ENCODE measurements around the gene CTNNA3.

CTNNA3 gene

DNA sequence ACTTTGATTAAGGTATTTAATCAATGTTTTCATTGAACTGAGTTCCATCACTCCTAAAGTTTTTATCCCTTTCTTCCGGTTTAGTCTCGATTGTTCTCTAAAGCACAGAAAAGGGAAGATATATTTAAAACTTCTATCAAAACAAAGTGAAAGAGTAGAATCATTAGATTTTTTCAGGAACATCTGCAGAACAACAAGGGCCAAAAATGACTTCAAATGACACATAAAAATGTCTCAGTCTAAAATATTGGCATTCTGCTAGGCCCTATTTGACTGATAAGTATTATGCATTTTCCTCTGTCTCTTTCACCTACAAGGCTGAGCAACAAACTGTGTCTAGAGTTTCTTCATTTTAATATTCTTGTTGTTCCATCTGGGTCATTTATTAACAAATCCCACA lies 1669.7 kb downstream of the CTNNA3 start:
- H3K4me3 ChIP-seq (ENCODE audit: low read depth, low read length): no peak overlapping the region
- in situ Hi-C loops (cut with HindIII; ENCODE audit: low sequenced_read_pairs): no loop called here
- TF ChIP-seq, protein P1, sequence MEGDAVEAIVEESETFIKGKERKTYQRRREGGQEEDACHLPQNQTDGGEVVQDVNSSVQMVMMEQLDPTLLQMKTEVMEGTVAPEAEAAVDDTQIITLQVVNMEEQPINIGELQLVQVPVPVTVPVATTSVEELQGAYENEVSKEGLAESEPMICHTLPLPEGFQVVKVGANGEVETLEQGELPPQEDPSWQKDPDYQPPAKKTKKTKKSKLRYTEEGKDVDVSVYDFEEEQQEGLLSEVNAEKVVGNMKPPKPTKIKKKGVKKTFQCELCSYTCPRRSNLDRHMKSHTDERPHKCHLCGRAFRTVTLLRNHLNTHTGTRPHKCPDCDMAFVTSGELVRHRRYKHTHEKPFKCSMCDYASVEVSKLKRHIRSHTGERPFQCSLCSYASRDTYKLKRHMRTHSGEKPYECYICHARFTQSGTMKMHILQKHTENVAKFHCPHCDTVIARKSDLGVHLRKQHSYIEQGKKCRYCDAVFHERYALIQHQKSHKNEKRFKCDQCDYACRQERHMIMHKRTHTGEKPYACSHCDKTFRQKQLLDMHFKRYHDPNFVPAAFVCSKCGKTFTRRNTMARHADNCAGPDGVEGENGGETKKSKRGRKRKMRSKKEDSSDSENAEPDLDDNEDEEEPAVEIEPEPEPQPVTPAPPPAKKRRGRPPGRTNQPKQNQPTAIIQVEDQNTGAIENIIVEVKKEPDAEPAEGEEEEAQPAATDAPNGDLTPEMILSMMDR (IDR thresholded peaks at IDR 0.05; ENCODE audit: low read depth, low read length): no peak
- no peak for DNase-seq (ENCODE audit: low read depth, low spot score)

DNA sequence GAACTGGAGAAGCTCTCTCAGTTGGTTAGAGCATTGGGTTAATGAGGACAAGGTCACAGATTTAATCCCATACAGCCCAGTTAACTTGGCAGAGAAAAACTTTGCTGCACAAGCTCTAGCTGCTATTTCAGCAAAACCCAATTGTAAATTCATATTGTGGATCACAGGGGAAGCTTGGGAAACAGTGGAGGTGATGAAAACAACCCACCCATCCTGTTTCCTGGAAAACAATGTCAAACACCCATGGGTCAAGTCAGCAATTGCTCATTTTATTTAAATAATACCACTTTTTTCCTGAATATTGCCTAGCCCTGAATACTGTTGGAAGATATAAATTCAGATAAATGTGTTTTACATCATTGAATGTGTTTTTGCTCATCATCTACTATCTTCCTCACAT lies 1670.8 kb downstream of the CTNNA3 start:
- TF ChIP-seq, protein P1 (IDR thresholded peaks at IDR 0.05; ENCODE audit: low read depth, low read length): no peak
- no peak overlapping the region for H3K4me3 ChIP-seq (ENCODE audit: low read depth, low read length)
- no peak for DNase-seq (ENCODE audit: low read depth, low spot score)
- in situ Hi-C loops (cut with HindIII; ENCODE audit: low sequenced_read_pairs): no loop called here

DNA sequence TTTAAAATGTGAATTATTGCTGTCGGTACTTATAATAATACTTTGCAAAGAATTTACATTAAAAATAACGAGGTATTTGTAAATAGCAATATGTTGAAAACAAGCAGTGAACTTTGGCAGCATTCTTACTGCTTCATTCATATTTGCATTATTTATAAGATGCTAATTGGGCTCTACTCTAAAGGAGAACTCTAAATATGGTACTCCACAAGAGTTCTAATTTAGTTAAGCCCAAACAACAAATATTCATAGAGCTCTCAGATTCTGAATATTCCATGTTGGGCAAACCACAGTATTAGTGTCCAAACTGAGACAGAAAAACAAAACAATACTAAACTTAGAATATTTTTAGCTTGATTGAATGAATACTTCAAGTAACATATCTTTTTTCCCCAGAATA lies 1674.6 kb downstream of the CTNNA3 start:
- H3K4me3 ChIP-seq (ENCODE audit: low read depth, low read length): no peak overlapping the region
- no peak for DNase-seq (ENCODE audit: low read depth, low spot score)
- TF ChIP-seq, protein P1 (IDR thresholded peaks at IDR 0.05; ENCODE audit: low read depth, low read length): no peak
- in situ Hi-C loops (cut with HindIII; ENCODE audit: low sequenced_read_pairs): no loop called here

- TF ChIP-seq, protein P1 (IDR thresholded peaks at IDR 0.05; ENCODE audit: low read depth, low read length): no peak
- no peak overlapping the region for H3K4me3 ChIP-seq (ENCODE audit: low read depth, low read length)
- in situ Hi-C loops (cut with HindIII; ENCODE audit: low sequenced_read_pairs): no loop called here
- no peak for DNase-seq (ENCODE audit: low read depth, low spot score)
Observed at GRCh38 chr10:66008221-66008620, 1687.8 kb downstream of the CTNNA3 start.

GRCh38 chr10:66006411-66006810 lies 1689.6 kb downstream of the CTNNA3 start:
- DNase-seq (ENCODE audit: low read depth, low spot score): no peak
- TF ChIP-seq, protein P1 (IDR thresholded peaks at IDR 0.05; ENCODE audit: low read depth, low read length): no peak
- H3K4me3 ChIP-seq (ENCODE audit: low read depth, low read length): no peak overlapping the region
- in situ Hi-C loops (cut with HindIII; ENCODE audit: low sequenced_read_pairs): no loop called here

DNA sequence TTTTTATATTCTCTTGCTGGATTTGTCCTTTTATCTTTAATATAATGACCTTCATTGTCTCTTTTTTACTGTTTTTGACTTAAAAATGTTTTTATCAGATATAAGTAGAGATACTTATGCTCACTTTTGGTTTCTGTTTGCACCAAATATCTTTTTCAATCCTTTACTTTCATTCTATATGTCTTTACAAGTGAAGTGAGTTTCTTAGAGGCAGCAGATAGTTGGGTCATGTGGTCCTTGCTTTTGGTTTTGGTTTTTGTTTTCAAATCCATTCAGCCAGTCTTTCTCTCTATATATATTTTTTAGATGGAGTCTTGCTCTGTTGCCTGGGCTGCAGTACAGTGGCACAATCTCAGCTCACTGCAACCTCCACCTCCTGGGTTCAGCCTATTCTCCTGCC lies 1702.5 kb downstream of the CTNNA3 start:
- in situ Hi-C loops (cut with HindIII; ENCODE audit: low sequenced_read_pairs): no loop called here
- TF ChIP-seq, protein P1 (IDR thresholded peaks at IDR 0.05; ENCODE audit: low read depth, low read length): no peak
- no peak overlapping the region for H3K4me3 ChIP-seq (ENCODE audit: low read depth, low read length)
- no peak for DNase-seq (ENCODE audit: low read depth, low spot score)

DNA sequence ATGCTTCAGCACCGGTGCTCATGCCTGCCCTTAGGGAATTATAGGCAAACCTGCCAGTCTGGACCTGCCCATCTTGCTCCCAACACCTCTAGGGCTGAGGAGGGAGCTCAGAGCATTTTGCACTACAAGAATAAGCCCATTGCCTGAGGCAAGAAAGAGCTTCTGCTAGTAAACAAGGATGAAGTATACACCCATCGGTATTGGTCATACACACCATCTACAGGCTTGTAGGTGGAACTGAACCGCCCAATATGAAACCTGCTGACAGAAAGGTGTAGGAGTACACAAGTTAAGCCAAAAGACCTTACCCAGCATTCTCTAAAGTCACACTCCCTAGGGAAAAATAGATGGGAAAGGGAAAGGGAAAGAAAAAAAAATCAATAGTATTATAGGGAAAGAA lies 1727.1 kb downstream of the CTNNA3 start:
- TF ChIP-seq, protein P1 (IDR thresholded peaks at IDR 0.05; ENCODE audit: low read depth, low read length): no peak
- H3K4me3 ChIP-seq (ENCODE audit: low read depth, low read length): no peak overlapping the region
- DNase-seq (ENCODE audit: low read depth, low spot score): no peak
- in situ Hi-C loops (cut with HindIII; ENCODE audit: low sequenced_read_pairs): no loop called here
